SH-SY5Y (cell line): Measurements from ENCODE around the gene PGF.

Source experiments
- GATA2 ChIP-seq: IDR thresholded peaks from 2 replicates; pipeline ENCODE4 v1.6.1; 2011; ENCODE audit warnings: mild to moderate bottlenecking, low read depth, low read length
- GATA3 ChIP-seq: IDR thresholded peaks from 2 replicates; pipeline ENCODE4 v1.6.1; 2011; ENCODE audit warnings: low read depth, mild to moderate bottlenecking, low read length, moderate library complexity

DNA sequence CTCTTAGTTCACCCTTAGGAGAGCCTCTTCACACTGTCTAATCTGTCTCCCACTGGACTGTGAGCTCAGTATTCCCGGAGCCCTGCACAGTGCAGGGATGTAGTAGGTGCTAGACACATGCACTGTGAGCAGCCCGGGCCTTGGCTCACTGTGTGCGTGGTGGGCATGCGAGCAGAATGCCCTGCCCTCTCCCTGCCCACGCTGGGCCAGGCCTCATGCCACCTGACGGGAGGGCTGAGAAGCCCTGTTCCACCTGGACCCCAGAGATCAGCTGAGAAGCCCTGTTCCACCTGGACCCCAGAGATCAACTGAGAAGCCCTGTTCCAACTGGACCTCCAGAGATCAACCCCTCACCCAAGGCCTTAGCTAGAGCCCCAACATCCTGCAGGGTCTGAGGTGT lies 43.3 kb downstream of the PGF start:
- TF ChIP-seq GATA3 (no peak), GATA2 (no peak)
